ENCODE data around the gene MATN4. TPM values are rescaled to one million over a fixed set of nuclear protein-coding genes. Genes with fewer than 3 reads are reported as not detected.

The MATN4 gene
- total and polyA plus RNA-seq, 11 donors, result not detected

DNA sequence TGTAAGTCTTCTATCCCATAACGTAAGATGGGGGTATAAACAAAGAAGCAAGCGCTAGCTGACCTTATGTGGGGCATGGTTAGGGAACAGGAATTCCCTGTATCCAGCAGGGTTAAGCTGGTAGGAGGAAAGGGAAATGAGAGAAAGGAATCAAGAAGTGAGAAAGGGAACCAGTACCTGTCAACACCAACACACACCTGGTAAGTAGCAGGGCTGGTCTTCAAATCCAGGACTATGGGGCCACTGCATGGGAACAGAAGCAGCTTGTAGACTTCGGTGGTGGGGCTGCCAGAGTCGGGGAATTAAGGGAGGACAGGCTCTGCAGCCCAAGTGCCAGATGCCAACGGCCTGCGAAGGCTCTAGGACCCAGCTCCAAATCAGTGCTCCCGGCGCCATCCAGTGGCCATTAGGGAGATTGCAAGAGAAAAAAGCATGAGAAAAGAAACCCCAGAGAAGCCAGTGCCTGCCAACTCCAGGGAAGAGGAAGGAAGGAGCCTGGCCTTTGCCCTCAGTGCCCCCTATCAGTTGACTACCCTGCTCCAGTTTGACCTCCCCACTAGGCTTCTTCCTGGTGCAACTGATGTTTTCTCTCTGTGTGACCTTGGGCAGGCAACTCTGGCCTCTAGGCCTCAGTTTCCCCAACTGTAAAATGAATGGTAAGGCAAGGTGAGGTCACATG, 17.3 kb downstream of the MATN4 start:
- Histone ChIP-seq H3K4me1 (peaks cover 0 to 19% (median 8%) of the 10 kb centered on the region in 12 donors), H3K4me3 (no peak overlapping the region), H3K27me3 (peaks cover 0 to 44% (median 9%) of the 10 kb centered on the region in 9 donors), H3K27ac (no peak overlapping the region), H3K9me3 (no peaks in the 10 kb centered on the region), H3K36me3 (no peaks in the 10 kb centered on the region)
- intact Hi-C loops (cut with DNase I), result loop anchor here in 8 of 10 donors (2.0 to 10.0 kb wide), 9 partner anchors 194 to 280 kb away; no protein-coding TSS in a partner anchor
- peak; percentile 68 to 90 (median 78) for TF ChIP-seq CTCF (IDR thresholded peaks at IDR 0.05)
- no peak for TF ChIP-seq POLR2A (IDR thresholded peaks at IDR 0.05)
- 22 to 31% (median 26%) methylated on average over 8 of the region's 8 CpGs for WGBS, 4 donors
- DNase-seq (peak; percentile 61 to 81 (median 73)), ATAC-seq (peak; percentile 57 to 74 (median 70))

- H3K4me1 ChIP-seq, result peaks cover 0 to 19% (median 8%) of the 10 kb centered on the region in 12 donors
- intact Hi-C loops (cut with DNase I), result loop anchor here in 9 of 10 donors (2.0 to 10.0 kb wide), 9 partner anchors 193 to 279 kb away; no protein-coding TSS in a partner anchor
- ATAC-seq, result no peak
- H3K27ac ChIP-seq, result no peak overlapping the region
- H3K27me3 ChIP-seq, result peaks cover 0 to 39% (median 6%) of the 10 kb centered on the region in 9 donors
- no peaks in the 10 kb centered on the region for H3K36me3 ChIP-seq
- no peak for DNase-seq
- WGBS, 4 donors, result 73 to 80% (median 74%) methylated on average over 13 of the region's 13 CpGs
- no peaks in the 10 kb centered on the region for H3K9me3 ChIP-seq
- H3K4me3 ChIP-seq, result no peak overlapping the region
- TF ChIP-seq CTCF (IDR thresholded peaks at IDR 0.05) (no peak), POLR2A (IDR thresholded peaks at IDR 0.05) (no peak)
These were observed 18.0 kb downstream of the MATN4 start for GRCh38 chr20:45289942-45290676.

DNA sequence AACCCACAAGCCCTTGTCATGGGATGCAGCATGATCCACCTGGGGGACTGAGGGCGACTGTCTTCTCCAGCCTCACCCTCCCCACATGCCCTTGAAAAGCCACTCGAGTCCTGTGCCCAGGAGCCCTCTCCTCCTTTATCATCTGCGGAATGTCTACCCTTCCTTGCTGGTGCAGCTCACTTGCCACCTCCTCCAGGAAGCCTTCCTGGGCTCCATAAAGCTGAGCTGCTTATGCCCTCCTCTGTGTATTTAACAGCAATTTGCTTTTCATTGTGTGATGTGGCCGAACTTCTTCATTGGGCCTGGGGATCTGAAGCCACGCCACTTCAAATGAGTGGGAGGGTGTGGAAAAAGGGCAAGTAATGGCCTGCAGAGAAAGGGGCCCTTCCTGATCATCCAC, 19.2 kb downstream of the MATN4 start:
- peaks cover 0 to 28% (median 6%) of the 10 kb centered on the region in 9 donors for H3K27me3 ChIP-seq
- no peak for DNase-seq
- intact Hi-C loops (cut with DNase I), result loop anchor here in 1 of 10 donors (10.0 kb wide), 1 partner anchor 244 kb away; no protein-coding TSS in a partner anchor
- 80 to 91% (median 86%) methylated on average over 5 of the region's 5 CpGs for WGBS, 4 donors
- no peak for ATAC-seq
- H3K4me1 ChIP-seq, result peaks cover 0 to 16% (median 8%) of the 10 kb centered on the region in 12 donors
- H3K9me3 ChIP-seq, result no peaks in the 10 kb centered on the region
- no peak overlapping the region for H3K4me3 ChIP-seq
- TF ChIP-seq CTCF (IDR thresholded peaks at IDR 0.05), result no peak
- no peak for TF ChIP-seq POLR2A (IDR thresholded peaks at IDR 0.05)
- no peak overlapping the region for H3K27ac ChIP-seq
- H3K36me3 ChIP-seq, result no peaks in the 10 kb centered on the region

- intact Hi-C loops (cut with DNase I), result loop anchor here in 1 of 10 donors (10.0 kb wide), 1 partner anchor 244 kb away; no protein-coding TSS in a partner anchor
- 72 to 77% (median 75%) methylated on average over 4 of the region's 4 CpGs for WGBS, 4 donors
- no peak for DNase-seq
- no peak for TF ChIP-seq POLR2A (IDR thresholded peaks at IDR 0.05)
- no peak for TF ChIP-seq CTCF (IDR thresholded peaks at IDR 0.05)
- H3K27me3 ChIP-seq, result peaks cover 0 to 25% (median 4%) of the 10 kb centered on the region in 9 donors
- no peak overlapping the region for H3K4me3 ChIP-seq
- H3K9me3 ChIP-seq, result no peaks in the 10 kb centered on the region
- H3K27ac ChIP-seq, result no peak overlapping the region
- no peaks in the 10 kb centered on the region for H3K36me3 ChIP-seq
- no peak for ATAC-seq
- peaks cover 0 to 11% (median 5%) of the 10 kb centered on the region in 12 donors for H3K4me1 ChIP-seq
These were observed 19.7 kb downstream of the MATN4 start for GRCh38 chr20:45288376-45288775.
